Left lobe of liver (tissue), 2 donors: Measurements from ENCODE around the gene STIMATE. TPM values are rescaled to one million over a fixed set of nuclear protein-coding genes. Genes with fewer than 3 reads are reported as not detected.

ENCODE experiments used
- ATAC-seq: fragments of 200-7000 bp; cut with Tn5 transposase; one replicate; pipeline ENCODE4 v1.9.1; 2020; ENCODE audit warnings: mild to moderate bottlenecking, moderate library complexity
- DNase-seq: peaks from one replicate; pipeline ENCODE4 v3.0.0-alpha.2; 2020; ENCODE audit warnings: low spot score
- total RNA-seq: library from RNA; stranded (reverse); gene quantifications from one replicate; pipeline ENCODE4 v1.2.1, GENCODE V29; 2021
- donor health status: DM: no; HTN: no; CAD: no; lungs with moderate emphysema.
- donor health status: DM: no; HTN: yes; CAD: no.

Gene STIMATE
- total RNA-seq, 1 donor from 2014 or later, result 36.4 TPM

DNA sequence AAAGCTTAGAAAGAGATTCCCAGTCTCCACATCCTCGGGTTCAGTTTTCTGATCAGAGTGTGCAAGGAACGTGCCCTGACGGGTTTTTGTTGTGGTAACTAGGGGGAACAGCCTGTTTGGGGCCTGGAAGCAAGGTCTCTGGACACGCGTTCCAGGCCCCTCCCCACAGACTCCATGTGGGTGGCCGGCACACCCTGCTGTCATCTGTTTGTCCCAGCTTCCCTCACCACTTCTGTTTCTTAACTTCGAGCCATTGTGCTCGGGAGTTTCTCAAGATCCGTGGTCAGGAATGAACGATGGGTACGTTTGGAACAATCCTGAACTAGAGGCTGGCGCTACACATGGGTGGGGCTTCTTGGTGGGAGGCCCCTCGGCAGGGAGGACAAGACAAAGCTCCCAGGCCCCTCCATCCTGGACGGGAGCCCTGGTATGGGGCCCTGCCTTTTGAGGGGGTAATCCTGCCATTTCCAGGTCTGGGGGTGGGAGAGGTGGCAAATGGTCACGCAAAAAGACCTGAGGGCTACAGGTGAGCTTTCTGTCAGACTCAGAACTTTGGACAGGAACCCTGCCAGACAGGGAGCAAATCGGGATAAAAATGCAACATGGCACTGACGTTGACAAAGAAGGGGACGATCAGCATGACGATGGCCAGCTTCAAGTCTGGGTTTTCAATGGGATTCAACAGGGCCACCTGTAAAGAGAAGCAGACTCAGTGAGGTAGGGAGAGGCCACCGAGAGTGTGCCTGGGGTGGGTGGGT lies 54.1 kb downstream of the STIMATE start:
- DNase-seq (no peak), ATAC-seq (no peak)

DNA sequence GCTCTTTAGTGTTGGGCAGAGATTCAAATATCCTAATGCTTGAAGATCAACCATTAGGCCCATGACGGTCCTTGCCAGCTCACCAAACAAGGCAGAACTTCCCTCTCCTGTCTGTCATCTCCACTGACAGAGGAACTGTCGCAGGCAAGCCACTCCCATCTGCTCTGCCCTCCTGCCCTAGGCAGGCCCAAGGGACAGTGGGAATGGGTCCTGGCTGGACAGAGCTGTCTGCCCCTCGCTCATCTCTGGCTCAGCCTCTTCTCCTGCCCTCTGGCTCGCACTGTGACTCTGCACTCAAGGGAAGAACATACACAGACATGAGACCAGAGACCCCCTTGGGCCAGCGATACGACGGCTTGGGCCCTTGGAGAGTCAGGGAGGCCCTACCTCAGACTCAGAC lies 54.9 kb downstream of the STIMATE start:
- ATAC-seq (peak; percentile 65), DNase-seq (peak; percentile 81)

DNA sequence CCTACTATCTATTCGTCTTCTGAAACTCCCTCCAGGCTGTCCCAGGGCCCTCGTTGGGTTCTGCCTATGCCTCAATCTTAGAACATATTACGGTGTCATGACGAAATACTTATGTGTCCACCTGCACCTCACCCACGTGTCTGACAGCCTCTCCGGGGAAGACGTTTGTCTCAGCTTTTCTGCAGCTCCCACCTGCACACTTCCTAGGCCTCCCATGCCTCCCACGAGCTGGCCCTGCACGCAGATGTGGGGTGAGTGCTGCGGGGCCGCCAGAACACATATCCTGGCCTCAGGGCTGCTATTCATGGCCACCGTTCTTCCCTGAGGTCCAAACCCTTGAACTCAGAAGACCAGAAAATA lies 55.4 kb downstream of the STIMATE start:
- DNase-seq, result no peak
- ATAC-seq, result no peak

DNA sequence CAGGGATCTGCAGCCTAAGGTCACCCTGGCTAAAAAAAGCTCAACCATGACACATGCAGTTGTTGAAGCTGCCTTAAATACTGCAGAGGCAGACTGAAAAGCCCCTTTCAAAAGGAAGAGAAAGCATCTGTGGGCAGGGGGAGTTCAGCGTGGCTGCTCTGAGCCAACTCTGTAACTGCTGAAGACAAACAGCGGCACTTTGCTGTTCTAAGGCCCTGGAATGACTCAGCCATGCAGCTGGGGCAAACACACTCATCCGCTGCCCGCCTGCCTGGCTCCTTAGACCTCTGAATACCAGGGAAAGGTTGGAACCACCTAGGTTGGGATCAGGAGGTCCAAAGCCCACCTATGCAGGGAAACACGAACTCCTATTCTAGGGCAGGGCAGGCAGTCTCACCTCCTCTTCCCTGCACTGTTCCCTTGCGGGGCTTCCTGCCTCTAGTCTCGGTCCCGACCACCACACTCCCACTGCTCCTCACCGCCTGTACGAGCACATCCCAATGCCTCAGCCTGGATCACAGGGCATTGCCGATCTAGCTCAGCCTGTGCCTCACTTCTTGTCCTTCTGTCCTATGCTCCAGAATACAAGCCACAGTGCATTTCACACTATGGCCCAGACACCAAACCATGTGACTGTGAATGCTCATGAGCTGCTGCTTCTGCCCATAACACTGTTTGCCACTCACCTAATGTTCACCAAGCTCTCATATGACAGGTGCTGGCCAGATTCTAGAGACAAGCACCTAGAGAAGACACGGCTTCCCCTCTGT lies 56.0 kb downstream of the STIMATE start:
- ATAC-seq, result peak; percentile 2
- no peak for DNase-seq

DNA sequence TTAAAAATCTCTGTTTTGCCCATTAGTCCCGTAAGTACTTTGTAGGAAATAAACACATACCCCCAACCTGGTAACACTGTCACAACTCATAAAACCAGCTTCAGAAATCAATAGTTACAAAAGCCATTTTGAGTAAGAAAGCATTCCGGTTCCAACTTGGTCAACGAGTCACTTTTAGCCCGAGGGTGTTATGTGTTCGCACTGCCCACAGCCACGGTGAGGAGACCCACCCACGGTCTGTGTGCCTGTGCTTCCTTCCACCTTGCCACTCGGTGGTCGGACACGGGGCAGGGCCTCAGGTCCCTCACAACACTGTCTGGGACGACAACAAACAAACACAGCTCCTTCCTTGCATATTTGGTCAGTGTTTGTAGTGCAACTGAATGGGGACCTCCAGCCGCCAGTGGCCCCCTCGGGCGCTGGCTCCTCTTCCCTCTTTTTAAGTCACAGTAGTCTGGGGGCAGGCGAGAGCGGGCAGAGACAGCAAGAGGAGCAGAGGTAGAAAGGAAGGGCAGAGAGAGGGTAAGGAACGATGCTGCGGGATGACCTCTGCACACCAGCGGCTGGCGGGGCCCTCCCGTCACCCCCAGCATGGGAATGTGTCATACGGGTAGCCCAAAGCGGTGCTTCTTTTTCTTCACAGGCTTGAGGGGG lies 57.3 kb downstream of the STIMATE start:
- peak; percentile 45 for DNase-seq

DNA sequence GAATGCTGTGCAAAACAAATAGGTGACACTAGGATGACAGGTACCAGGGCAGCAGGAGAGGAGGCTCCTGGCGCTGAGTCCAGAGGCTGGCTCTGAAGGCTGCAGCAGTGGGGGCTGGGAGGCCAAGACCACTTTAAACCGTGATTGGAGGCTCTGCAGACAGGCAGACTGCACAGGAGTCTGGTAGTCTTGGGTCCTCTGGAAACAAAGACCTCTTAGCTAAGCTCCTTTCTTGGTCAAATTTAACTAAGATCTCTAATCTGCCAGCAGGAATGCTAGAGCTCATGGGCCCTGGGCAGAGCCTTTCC lies 58.1 kb downstream of the STIMATE start:
- DNase-seq (no peak), ATAC-seq (no peak)

More for the DNA sequence above, 57.3 kb downstream of the STIMATE start:
- no peak for ATAC-seq

DNA sequence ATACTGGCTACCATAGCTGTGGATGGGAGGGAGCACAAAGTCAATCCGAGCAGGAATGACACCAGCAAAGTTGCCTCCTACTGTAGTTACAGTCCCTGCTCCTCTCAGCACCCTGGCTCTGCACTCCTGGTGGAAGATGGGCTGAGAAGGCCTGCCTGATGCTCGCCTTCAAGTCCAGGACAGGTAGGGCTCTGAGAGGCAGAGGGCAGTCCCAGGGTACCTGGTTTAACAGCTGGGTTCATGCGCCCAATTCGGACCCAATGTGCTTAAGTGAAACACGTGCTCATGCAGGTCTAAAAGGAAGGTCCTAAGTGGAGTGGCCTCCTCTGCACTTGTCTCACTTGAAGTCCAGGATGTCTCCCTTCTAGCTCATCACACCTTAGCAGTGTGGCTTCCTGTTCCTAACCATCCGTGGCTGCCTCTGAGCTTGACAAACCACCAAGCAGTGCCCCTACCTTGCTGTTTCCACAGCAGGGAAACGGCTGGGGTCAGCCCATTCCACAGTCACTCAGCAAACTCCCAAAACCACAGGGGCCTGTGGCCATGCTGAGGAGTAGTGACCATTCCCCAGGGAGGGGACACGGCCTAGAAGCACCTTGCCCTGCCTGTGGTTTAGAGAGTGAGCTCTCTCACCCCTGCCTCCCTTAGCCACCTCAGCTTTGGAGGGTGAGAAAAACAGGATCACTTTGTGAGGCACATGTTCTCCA lies 58.6 kb downstream of the STIMATE start:
- no peak for DNase-seq
- ATAC-seq, result no peak

DNA sequence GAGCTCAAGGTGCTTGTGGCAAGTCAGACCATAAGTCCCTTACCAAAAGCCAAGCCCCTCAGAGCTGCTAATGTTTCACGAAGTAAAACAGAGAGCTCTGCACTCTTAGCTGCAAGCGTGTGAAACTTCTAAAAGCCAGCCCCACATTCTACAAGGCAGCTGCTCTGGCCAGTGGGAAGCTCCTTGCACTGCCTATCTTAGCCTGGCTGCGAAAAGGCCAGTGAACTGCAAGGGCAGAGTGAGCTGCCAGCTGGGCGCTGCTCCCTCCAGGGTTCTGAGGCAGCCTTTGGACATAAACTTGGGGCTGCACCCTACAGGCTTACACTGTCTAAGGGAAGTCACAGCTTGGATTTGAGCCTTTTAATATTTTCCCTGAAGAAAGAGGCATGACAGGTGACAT lies 60.4 kb downstream of the STIMATE start:
- DNase-seq (peak; percentile 48), ATAC-seq (peak; percentile 7)

DNA sequence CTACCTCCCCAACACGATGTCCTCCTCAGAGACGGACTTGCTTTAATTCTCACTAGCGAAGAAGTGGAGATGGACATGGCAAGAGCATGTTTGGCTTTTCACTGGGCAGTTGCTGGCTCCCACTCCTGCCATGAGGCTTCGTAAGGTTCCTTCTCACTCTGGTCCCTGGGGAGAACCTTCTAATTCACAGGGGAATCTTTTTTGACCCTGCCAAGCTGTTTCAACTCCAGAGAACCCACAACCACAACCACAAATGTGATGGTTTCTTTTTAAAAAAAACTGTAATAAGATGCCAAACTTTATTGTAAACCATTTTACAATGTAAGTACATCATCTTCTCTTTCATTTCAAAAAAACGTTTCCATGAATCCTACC lies 60.9 kb downstream of the STIMATE start:
- ATAC-seq, result no peak
- DNase-seq, result no peak

DNA sequence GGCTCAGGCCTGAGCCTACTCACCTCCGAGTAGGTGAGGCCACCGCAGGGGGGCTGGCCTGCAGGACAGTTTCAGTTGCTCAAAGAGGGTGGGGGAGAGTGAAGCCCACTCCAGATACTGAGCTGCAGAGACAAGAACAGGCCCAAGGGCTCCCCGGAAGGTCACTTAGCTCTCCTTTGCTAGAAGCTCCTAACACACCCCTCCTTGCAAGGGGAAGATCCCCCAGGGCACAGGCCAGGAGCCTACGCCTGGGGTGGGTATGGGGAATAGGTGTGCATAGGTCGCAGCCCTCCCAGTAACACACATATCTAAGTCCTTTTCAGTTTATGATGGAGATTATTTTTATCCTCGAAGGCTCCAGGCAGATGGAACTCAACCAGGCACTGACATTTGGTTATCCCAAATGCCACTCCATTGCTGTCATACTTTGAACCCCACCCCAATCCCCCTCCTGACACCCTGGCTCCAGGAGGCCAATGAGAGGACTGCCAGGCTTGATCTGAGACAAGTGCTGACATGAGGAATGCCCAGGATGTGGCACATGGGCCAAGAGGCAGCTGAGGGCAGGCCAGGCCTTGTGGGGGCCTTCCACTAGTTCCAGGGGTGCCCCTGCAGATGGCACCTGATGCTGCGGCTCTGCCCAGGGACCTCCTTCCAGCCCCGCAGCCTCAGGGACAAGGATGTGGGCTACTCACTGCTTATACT lies 61.4 kb downstream of the STIMATE start:
- no peak for DNase-seq
- no peak for ATAC-seq

DNA sequence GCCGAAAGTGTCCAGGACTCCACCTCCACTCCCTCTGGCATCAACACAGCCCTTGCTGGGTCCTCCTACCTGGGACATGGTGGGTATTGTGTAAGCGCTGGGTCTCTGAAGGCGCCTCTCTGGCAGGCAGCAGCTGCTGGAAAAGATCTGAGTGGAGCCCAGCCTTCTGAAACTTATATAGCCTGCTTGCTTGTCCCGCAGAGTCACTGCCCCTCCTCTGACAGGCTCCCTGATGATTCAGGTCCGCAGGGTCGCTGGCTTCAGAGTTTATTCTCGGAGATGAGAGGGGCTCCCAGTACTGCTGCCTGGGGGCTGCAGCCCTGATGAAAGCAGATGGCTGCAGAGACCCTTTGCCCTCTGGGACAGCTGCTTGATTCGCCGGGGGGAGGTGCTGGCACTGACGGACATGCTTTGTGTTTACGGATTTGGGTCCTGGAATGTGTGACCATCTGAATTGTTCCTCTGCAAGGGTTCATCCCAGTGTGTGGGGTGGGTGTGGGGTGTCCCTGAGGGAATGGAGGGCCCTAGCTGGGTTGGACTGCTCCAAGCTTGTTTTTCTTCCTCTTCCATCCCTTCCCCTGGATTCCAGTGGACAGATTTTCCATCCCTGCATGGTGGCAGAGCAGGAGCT lies 62.4 kb downstream of the STIMATE start, which contains the start of gene MUSTN1:
MUSTN1 (minus strand) TSS at position 149 of the 631 bp plus-strand sequence; CDS start at position 78, 71 bp downstream.
- ATAC-seq (peak; percentile 24), DNase-seq (no peak)

DNA sequence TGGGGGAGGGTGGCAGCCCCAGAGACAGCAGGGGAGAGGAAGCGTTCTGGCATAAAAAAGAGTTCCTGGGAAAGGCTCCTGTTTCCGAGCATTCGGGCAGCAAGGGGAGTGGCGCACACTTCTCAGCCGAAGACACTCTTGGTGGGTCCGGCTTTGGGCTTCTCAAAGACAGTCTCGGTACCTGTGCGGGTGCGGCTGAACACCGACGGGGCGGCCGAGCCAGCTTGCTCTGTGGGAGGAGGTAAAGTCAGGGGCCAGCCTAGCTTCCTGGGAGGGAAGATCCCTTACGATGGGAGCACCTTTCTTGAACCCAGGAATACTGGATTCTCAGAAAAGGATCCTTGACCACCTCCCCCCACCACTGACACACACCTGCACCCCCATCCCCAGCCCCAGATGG lies 64.1 kb downstream of the STIMATE start:
- no peak for DNase-seq
- no peak for ATAC-seq

DNA sequence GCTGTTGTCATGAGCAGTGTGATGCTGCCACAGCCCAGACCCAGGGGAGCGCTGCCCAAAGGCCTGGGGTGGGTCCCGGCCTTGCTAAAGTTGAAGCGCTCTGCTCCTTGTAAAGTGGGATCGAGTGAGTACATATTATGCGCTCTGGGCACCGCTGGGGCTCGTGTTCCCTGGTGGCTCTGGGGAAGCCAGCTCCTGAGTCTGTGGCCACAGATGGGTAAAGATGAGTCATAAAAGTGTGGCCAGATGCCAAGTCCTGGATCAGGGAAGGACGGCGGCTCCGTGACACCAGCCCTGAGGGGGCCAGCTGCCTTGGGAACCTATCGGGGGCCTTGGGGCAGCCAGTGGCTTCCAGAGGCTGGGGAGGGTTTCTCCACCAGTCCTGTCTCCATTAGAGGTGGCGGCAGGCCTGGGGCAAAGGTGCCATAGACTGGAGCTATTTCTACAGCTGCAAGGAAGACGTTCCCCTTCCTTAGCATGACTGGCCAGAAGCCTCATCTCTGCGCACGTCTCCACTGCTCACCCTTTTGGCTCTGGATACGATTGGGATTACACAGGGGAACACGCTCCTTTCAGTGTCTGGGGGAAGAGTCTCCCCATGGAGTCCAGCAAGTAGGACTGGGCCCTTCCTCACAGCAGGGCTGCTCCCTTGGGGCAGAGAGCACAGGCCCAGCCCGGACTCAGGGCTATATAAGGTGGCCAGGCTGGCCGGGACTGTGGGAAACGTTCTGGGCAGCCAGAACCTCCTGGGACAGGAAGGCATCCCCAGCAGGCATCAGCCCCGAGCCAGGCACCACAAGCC lies 65.6 kb downstream of the STIMATE start:
- DNase-seq (peak; percentile 83), ATAC-seq (peak; percentile 24)

DNA sequence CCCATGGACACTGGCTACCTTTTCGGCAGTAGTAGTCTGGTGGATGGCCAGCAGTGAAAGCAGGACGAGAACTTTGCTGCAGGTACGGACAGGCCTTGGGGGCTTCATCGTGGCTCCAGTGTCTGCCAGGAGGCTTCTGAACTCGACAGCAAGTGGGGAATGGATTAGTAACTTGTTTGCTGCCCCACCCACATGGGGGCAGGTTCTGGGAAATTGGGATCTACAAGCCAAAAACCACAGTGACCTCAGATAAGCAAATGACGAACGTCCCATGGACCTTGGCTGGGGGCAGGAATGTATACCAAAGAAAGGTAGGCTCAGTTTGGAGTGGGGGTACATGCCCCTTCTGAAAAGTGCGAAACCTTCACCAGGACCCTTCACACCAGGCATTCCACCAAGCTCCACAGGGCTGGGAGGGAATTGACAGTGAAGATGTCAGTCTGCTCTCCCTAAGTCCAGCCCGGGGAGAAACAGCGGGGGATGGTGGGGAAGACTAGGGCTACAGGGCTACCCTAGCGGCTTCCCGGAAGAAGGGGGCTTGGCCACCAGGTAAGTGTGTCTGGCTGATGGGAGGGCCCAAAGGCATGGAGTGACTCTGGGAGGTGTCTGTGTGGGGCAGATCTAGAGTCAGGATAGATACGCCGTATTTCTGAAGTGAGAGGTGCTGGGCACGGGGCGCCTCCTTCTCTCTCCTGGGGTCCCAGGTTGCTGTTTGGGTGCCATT lies 66.7 kb downstream of the STIMATE start, which contains the start of gene ITIH4:
ITIH4 (minus strand) TSS at position 138 of the 724 bp plus-strand sequence; CDS start at position 108, 30 bp downstream.
- ATAC-seq (peak; percentile 41), DNase-seq (peak; percentile 94)

DNA sequence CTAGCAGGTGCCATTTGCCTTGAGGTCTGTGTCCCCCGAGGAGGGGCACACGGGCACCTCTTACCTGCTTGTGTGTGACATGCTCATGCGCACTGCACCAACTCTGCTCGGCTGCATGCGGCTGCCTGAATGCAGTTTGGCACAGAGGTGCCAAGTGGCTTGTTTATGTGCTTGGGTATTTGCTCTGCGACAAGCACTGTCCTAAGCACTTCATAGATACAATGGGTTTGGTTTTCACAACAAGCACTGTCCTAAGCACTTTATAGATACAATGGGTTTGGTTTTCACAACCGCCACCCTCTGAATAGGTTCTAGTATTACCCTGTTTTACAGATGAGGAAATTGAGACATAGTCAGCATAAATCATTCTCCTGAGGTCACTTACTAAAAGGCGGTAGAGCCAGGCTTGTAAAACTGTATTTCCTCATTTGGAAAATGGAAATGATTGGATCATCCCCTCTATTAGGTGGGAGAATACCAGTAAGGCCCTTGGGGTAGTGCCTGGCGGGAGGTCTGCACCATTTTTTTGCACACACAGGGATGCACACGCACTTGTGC lies 67.4 kb downstream of the STIMATE start:
- ATAC-seq (peak; percentile 4), DNase-seq (no peak)

DNA sequence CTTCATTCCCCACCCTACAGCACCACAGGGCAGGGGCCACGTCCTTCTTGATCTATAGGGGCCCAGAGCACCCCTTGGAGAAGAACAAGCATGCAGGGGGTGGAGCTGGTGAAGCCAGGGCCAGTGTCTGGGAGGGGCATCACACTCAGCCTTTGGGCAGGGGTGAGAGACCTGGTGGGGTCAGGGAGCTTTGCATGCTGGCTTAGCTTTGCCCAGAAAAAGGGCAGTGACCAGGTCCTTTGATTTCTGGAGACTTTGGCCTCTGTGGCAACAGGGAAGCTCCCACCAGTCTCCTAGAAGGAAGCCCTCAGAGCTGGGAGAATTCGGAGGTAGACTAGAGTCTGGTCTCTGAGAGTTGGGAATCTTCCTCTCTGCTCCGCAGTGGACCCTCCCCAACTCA lies 67.9 kb downstream of the STIMATE start:
- DNase-seq, result peak; percentile 88
- ATAC-seq, result peak; percentile 37

DNA sequence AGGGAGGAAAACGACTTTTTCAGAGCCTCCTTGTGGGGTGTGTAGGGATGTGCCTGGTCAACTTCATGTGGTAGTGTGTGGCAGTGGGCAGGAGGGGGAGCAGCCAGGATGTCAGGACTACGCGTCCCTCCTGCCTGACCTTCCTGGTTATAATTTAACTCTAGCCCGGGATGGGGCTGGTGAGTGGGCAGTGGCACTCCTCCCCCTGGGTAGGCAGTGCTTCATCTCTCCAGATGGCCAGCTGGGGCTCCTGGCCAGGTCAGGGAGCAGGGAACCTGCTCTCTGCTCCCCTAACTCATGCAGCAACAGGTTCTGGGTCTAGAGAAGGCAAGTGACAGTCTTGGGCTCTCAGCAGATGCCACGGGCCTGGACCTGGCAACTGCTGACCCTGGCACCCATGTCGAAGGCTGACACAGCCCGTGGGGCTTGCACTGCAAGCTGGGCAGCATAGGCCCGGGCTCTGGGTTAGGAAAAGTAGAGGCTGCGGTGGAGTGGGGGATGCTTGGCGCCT lies 69.4 kb downstream of the STIMATE start:
- peak; percentile 94 for DNase-seq
- ATAC-seq, result peak; percentile 54

DNA sequence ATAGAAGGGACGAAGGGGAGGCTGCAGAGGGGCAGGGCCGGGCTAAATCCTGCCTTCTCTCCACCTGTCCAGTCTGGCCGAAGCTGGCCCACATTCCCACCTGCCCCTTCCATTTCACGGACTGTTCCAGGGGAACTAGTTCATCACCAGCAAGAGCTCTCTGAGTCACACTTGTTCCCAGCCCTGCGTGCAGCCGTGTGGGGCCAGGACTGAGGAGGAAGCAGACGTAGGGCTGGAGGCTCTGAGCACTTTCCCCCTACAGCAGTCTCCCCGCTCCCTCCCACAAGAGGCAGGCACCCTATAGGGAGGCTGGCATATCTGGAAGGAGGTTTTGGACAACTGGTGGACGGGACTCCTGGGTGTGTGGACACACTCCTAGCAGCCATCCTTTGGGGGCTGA lies 69.9 kb downstream of the STIMATE start:
- ATAC-seq, result no peak
- no peak for DNase-seq
